NCI-H2171 (cell line): ENCODE results near the gene PTGER3.

Experiments used
- DNase-seq: peaks from one replicate; lab custom pipeline; 2025; lab: John Stamatoyannopoulos, UW

The PTGER3 gene

DNA sequence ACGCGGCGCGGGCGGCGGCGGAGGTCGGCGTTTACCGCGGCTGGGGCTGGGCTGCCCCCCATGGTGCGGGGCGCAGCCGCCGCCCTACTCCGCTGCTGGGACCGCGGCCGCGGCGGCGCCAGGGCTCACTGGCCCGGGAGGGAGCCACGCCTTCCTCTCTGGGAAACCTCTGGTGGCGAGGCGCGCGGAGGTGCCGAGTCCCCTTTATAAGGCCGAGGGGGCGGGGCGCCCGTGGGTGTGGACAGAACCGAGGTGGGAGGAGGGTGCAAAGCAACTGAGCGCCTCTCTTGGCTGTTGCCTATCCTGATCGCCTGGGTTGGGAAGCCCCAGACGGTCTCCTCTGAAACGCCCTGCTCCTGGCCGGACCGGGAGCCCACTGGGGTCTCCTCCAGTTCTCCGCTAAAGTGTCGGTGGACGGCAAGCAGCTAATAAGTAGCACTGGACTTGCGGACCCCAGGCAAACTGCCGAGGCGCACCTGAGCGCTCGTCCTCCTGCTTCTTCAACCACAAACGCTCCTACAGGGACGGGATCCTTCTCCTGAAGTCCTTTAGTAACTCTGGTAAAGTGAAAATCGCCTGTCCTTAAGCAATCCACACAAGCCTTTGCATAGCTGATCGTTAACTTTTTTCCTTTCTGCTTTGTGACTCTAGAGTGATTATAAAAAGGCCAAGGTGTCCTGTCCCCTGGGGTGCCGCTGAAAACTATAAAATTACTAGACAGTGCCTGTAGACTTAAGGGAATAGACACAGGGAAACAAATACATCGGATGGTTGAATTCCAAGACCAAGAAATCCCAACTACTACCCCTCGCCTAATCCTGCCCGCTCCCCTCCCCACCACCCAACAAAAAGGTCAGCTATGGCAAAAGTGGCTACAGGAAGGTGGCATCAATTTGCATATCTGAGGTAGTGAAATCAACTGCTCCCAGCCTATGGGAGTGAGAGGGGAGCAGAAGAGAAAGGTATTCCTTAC, at the start of gene PTGER3:
Gene PTGER3 (minus strand): TSS at position 182 of the 973 bp plus-strand sequence. CDS start 239 bp downstream, outside the sequence.
- DNase-seq = peak; percentile 40

- DNase-seq = no peak
Observed at GRCh38 chr1:71094913-71095312, 47.3 kb upstream of the PTGER3 start.

DNA sequence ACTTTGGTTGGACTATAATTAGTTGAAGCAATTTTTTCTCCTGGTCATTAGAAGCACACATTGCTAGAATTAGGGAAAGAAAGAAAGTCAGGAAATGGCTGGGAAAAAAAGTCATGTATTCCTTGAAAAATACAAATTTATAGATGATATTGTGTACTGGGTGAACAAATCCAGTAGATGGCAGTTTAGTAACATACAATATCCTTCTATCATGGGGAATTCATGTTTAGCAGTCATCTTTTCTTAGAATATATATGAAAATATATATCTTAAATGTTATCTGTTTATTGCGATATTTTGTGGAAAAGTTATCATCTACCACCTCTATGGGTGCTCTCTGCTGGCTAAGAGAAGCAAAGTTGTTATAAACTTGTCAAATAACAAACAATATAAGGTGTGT, 46.3 kb upstream of the PTGER3 start:
- no peak for DNase-seq

GRCh38 chr1:71089536-71090270, 42.1 kb upstream of the PTGER3 start:
- no peak for DNase-seq

DNA sequence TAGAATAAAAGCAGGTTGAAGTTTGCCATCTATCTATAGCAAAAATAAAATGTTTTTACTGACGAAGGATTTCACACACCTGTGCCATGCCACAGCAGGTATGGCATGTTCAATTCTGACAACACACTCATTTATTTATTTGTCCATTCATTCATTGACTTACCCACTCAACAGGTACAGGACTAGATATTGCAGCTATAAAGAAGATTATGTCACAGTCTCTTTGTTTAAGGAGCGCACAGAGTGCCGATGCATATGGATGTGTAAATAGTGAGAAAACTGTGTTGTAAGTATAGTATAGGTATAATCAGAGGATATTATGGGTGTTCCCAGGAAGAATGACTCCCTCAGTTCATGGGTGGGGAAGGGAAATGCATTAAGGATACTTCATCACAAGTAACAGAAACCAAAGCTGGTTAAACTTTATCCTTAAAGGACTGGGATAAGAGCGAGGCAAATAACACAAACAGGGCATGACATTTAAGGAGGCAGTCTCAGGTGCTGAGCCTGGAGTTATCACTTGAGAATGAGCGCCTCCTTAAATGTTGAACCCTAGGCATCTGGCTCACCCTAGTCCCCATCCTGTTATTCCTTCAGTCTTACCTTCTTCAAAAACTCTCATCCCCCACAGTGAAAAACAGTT, 41.1 kb upstream of the PTGER3 start:
- DNase-seq = no peak

DNA sequence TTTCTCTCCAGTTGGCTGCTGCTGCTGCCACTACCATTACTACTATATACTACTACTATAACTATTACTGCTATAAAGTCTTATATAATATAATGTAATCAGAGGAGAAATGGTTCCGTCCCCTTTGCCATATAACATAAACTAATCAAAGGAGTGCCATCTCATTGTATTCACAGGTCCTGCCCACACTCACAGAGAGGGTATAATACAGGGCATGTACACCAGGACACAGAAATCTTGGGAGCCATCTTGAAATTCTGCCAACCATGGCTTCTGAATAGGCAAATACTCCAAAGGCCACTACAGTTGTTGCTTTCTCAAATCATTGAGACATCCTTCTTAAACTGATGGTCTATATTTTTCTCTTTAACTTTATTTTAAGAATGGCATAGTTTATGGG, 40.1 kb upstream of the PTGER3 start:
- no peak for DNase-seq

DNA sequence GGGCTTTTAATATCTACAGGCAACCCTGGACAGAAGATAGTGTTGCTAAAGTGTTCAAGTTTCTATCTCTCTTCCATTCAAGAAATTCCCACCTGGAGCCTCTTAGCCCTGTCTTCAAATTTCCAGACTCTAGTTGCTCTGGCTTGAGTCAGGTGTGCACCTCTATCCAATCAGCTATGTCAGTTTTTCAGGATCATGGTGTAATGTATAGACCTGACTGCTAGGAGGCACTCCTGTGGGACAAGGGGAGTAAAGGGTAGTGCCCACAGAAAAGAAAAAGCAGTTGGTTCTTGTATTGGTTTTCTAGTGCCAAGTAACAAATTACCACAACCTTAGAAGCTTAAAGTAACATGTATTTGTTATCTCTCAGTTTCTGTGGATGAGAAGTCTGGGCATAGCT, 39.4 kb upstream of the PTGER3 start:
- no peak for DNase-seq

GRCh38 chr1:71086331-71086730, 38.7 kb upstream of the PTGER3 start:
- DNase-seq = no peak

- no peak for DNase-seq
Observed at GRCh38 chr1:71083271-71083670, 35.7 kb upstream of the PTGER3 start.

DNA sequence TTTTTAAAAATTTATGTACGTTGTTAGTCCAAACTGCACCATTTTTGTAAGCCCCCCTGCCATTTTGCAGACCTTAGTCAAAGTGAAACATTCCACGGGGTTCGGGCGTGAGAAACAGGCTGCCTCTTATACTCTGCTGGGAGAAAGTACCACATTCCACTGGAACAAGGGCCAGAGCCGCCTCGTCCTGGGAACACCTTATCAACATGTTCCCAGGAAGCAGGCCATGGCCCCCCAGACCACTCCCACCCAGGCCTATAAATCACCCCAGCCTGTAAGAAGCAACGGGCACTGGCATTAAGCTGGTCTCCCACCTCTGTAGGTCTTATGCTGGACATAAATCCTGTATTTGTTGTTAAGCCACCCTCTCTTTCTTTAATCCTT, 34.1 kb upstream of the PTGER3 start:
- no peak for DNase-seq

GRCh38 chr1:71080739-71081696, 33.4 kb upstream of the PTGER3 start, which contains the start of gene ZRANB2:
ZRANB2 (minus strand) TSS chr1:71081035; CDS start chr1:71080995, 40 bp downstream.
- peak; percentile 96 for DNase-seq

DNA sequence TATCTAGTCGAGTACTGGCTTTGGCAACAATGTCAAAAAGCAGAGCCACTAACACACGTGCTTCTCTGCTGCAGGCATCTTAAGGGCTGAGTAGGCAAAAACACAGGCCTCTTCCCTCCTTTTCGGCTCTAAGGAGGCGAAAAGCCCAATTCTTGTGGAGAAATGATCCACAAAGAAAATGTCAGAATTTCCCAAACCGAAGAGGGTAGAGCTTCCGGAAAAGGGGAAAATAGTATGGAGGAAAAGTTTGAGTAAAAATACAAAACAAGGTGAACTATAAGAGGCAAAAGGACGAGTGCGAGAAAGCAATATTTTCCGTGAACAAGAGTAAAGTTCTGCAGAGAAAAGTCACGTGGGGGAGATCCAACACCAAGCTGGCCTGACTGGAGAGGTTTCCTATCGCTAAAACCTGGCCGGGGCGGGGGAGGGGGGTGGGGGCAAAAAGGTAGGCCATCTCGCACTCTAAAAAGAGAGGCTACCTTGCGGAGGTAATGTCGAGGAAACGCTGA, 32.7 kb upstream of the PTGER3 start:
- peak; percentile 18 for DNase-seq

DNA sequence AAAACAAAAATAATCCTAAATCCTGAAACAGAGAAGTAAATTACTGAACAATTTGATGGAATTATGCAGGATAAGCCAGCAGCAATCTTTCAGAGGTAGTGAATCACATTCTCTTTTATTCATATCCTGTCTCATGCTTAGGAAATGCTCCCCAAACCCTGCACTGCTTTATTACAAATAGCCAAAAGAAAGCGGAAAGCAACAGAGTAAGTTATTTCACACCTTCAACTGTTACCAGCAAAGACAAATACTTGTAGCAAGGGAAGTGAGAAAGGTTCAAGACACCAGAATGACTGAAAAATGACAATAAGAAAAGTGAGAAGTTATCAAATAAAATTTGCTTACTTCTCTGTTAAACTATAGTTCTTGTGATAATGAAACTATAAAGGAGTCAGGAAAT, 27.1 kb upstream of the PTGER3 start:
- no peak for DNase-seq

DNA sequence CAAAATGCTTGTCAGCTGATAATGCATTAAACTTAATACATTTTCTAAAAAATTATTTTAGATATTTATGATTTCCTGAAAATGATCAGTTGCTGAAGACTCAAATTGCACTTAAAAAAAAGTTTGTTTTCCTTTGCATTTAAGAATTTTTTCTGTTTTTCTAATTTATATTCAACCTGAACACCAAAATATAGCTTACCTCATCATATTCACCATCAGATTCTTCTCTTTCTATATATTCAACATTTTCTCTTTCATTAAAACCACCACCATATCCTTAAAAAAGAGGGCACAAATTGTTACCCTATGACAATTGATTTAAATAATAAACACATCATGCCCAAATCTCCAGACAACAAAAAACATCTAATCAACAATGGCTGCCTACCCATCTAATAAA, 24.7 kb upstream of the PTGER3 start:
- no peak for DNase-seq

- DNase-seq = no peak
Observed at GRCh38 chr1:71071720-71072119, 24.1 kb upstream of the PTGER3 start.

- DNase-seq = no peak
Observed at GRCh38 chr1:71068325-71069240, 21.0 kb upstream of the PTGER3 start.

GRCh38 chr1:71054791-71055190, 7.2 kb upstream of the PTGER3 start:
- no peak for DNase-seq

GRCh38 chr1:71054281-71054731, 6.7 kb upstream of the PTGER3 start:
- DNase-seq = no peak

- no peak for DNase-seq
Observed at GRCh38 chr1:71053758-71054157, 6.1 kb upstream of the PTGER3 start.

DNA sequence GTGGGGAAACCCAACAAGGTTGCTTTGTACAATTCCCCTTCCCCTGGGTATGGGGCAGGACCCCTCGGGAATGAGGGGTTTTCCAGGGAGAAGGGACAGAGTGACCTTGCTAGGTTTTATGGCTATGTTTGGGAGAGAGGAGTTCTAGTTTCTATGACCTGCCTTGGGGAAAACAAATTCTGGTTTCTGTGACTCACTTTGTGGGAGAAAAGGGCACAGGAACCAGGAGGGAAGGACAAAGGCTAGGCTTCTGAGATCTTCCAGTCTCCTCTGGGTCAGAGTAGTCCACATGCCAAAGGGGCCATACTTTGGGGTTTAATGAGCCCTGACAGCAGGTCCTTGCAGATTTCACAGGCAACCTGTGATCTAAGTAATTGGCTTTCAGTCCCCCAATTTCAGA, 5.5 kb upstream of the PTGER3 start:
- DNase-seq = no peak
